Adrenal gland (tissue), 5 donors: Measurements from ENCODE around the gene UXT.

Source experiments
- CTCF ChIP-seq, 6 experiments: fragments of 450-650 bp in 4 of 6; fragments of 200-600 bp in 2 of 6; sonication (generic) in 1 of 6; IDR thresholded peaks; 1 replicate in 5 of 6; 2 replicates in 1 of 6; pipeline versions ENCODE4 v1.5.1 to v1.8.0; 2016 to 2021; ENCODE audit warnings: antibody characterized with exemption in 6 of 6, mild to moderate bottlenecking in 2 of 6, moderate library complexity in 1 of 6
- POLR2A ChIP-seq, 2 donors: fragments of 450-650 bp; IDR thresholded peaks; one replicate each; pipeline ENCODE4 v1.6.1; 2017; ENCODE audit warnings: antibody characterized with exemption in 2 of 2, mild to moderate bottlenecking in 2 of 2, moderate library complexity in 1 of 2
- donor health status: DM: no; HTN: no; CAD: no.

- no peak for TF ChIP-seq CTCF (IDR thresholded peaks at IDR 0.05)
- TF ChIP-seq POLR2A (IDR thresholded peaks at IDR 0.05) = no peak
Measured at GRCh38 chrX:47661539-47661938, 2.6 kb upstream of the UXT start.
